GM08714 (cell line): ENCODE results near the gene KCTD21.
"Not testable (repeated sequence)": the region's sequence is repeated elsewhere in the genome, so short reads cannot be mapped to it uniquely, and the experiment has no call there.

ENCODE experiments used
- H3K4me3 ChIP-seq: fragments of 200-500 bp; sonication (Bioruptor generic); 2 replicates; pipeline ENCODE4 v1.5.1; 2014; ENCODE audit warnings: mild to moderate bottlenecking, low read length, inconsistent platforms
- ZNF274 ChIP-seq: IDR thresholded peaks from 2 replicates; pipeline ENCODE4 v1.6.1; 2012; ENCODE audit warnings: mild to moderate bottlenecking, low read depth, low read length

KCTD21 gene

GRCh38 chr11:78188286-78189173 lies at the start of gene KCTD21, which contains the start of gene USP35:
TSS of gene KCTD21 (minus strand) at chr11:78188626. CDS start at chr11:78174554, 14,072 bp downstream.
TSS of gene USP35 (plus strand) at chr11:78188919. CDS start at chr11:78196246, 7,327 bp downstream.
- peak within 1 kb of the TSS; percentile 87 for H3K4me3 ChIP-seq
- no peak for TF ChIP-seq ZNF274

GRCh38 chr11:78237293-78238046 lies 49.0 kb upstream of the KCTD21 start:
- no peak overlapping the region for H3K4me3 ChIP-seq
- no peak for TF ChIP-seq ZNF274

DNA sequence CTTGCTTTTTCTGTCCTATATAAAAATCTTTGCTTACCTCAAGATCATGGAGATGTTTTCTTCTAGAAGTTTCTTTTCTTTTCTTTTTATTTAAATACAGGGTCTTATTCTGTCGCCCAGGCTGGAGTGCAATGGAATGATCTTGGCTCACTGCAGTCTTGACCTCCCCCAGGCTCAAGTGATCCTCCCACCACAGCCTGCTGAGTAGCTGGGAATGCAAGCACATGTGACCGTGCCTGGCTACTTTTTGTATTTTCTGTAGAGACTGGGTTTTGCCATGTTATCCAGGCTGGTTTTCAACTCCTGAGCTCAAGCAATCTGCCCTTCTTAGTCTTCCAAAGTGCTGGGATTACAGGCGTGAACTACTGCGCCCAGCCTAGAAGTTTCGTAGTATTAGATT lies 45.6 kb upstream of the KCTD21 start:
- no peak for TF ChIP-seq ZNF274
- no peak overlapping the region for H3K4me3 ChIP-seq

DNA sequence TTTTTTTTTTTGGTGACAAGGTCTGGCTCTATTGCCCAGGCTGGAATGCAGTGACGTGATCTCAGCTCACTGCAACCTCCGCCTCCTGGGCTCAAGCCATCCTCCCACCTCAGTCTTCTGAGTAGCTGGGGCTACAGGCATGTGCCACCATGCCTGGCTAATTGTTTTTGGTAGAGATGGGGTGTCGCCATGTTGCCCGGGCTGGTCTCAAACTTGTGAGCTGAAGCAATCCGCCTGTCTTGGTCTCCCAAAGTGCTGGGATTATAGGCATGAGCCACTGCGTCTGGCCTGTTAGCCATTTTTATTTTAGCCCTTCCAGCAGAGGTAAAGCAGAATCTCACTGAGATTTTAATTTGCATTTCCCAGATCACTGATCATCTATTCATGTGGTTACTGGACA lies 44.6 kb upstream of the KCTD21 start:
- H3K4me3 ChIP-seq, result not testable (repeated sequence)

DNA sequence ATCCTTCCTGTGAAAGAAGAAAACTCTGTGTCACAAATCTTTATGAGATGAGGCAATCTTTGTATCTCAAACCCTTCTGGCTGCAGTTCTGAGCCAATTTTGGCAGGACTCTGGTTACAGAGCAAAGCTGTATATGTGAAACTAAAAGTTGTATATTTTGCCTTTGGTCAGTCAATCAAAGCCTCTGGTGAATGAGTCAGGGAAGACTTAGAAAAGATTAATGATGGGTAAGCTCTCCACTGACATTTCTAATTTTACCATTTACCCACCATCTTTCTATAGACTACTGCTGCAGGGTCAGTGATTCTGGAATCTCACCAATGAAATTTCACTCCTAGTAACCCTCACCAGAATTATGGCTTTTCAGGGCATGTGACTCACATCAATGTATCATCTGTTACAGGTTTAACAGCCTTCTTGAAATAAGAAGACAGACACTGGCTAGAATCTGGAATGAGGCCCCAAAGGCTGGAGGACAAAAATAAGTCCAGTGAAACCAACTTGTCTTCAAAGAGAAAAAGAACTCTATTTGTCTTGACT lies 43.6 kb upstream of the KCTD21 start:
- no peak for TF ChIP-seq ZNF274
- no peak overlapping the region for H3K4me3 ChIP-seq

DNA sequence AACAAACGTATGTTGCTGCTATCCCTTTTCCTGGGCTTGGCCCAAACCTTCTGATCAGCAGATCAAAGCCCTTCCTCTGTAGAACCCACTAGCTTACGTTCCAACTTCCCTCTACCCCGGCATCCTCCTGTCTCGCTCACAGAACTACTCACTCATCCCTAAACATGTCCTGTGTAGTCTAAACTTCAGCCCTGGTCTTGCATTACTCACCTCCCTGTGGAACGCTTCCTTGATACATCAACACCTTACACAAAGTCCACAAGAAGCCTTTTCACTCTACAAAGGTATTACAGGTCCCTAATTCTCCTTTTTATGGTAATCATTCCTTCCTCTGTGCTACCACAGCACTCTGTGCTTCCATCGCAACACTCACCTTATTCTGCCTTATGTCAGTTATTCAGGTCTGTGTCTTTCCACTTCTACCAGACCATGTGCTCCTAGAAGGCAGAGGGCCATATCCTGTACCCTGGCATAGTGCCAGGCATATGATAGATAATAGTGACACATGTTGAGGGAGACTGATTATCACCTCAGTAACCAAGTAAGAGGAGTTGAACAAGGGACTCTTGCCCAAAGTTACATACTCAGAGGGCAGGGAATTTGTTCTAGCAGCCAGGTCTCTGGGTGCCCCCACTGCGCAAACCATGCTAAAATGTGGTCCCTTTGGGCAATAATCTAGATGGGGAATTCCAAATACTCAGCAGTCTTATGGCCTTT lies 41.9 kb upstream of the KCTD21 start:
- TF ChIP-seq ZNF274, result no peak
- H3K4me3 ChIP-seq, result no peak overlapping the region

DNA sequence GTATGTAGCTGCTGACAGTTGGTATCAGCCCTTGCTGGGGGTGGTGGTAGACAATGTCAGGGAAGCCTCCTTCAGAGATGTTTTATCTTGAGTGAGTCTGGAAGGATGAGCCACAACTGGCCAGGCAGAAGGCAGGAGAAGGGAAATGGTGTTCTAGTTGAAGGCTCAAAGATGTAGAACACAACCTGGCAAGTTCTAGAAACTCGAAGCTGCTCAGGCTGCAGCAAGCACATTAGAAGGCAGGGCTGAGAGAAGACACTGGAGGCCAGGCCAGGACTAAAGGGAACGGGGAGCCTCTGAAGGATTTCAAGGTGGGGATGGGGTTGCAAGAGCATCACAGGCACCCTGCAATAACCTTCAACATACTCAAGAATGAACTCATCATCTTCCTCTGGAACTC lies 40.7 kb upstream of the KCTD21 start:
- H3K4me3 ChIP-seq, result no peak overlapping the region
- no peak for TF ChIP-seq ZNF274

- H3K4me3 ChIP-seq, result no peak overlapping the region
- no peak for TF ChIP-seq ZNF274
These were observed 40.0 kb upstream of the KCTD21 start for GRCh38 chr11:78228467-78228866.

DNA sequence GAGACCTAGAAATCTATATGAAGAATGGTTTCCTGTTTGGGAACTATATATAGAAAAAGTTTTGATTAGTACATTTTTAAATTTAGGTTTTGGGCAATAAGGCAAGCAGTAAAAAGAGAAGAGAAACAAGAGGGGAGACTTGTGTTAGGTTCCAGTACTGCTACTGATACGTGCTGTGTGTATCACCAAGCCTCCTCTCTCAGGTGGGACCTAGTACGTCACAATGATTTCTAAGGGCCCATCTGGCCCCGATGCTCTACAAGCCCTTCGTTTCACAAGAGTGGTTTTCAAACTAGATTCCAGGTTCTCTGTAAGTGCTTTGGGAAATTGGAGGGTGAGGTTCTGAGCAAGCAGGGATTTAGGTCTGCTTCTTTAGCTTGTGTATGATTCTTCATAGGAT lies 39.5 kb upstream of the KCTD21 start:
- no peak for TF ChIP-seq ZNF274
- peak overlapping the region; percentile 7; the same call in 1 of the 2 replicates for H3K4me3 ChIP-seq

- TF ChIP-seq ZNF274, result no peak
- peak overlapping the region; percentile 13; the same call in 1 of the 2 replicates for H3K4me3 ChIP-seq
These were observed 38.6 kb upstream of the KCTD21 start for GRCh38 chr11:78226684-78227680.

GRCh38 chr11:78224906-78225420 lies 36.5 kb upstream of the KCTD21 start:
- no peak for TF ChIP-seq ZNF274
- no peak overlapping the region for H3K4me3 ChIP-seq

DNA sequence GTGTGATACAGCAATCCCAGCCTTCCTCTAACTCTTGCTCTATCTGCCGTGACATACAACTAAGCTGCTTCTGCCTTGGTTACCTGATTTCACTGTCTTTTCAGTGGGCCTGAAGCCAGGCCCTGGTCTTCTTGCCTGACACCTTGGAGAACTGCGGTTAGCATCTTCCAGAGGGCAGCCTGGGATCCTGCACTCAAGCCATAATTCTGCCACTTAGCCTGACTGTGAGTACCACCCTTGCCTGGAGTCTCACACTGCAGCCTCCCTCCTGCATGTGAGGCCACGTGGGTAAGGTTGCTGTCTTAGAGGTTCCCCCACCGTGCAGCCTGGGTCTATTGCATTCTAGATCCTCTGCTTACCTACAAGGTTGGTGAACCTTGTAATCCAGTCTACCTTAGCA lies 36.1 kb upstream of the KCTD21 start:
- no peak overlapping the region for H3K4me3 ChIP-seq
- no peak for TF ChIP-seq ZNF274
